ENCODE results near the gene CKB. TPM values are rescaled to one million over a fixed set of nuclear protein-coding genes. Genes with fewer than 3 reads are reported as not detected.

Gene CKB
- total and polyA plus RNA-seq, 9 of the 15 experiments (the other 6 are each of a cell fraction or from before 2014, with no cell fraction given) = 23.9 to 692 (median 132) TPM

GRCh38 chr14:103533999-103534575 is 11.5 kb upstream of the CKB start:
- no peak for ATAC-seq
- CTCF ChIA-PET (ENCODE audit: low intra/inter-chr PET ratio) = no interaction called here
- FAIRE-seq = no peak

More at GRCh38 chr14:103533999-103534575, 11.5 kb upstream of the CKB start:
- no peaks in the 10 kb centered on the region for H3K27me3 ChIP-seq (ENCODE audit: control insufficient read depth in 2 of 2, insufficient read depth in 2 of 2, low read length in 2 of 2)
- POLR2A ChIA-PET = interaction anchor here (0.7 to 1.9 kb wide), 3 partner anchors 11 to 416 kb away, joined by 3 to 4 read pairs (median 3); partner anchors contain the start of gene CKB
- peaks cover 23% of the 10 kb centered on the region for H3K79me2 ChIP-seq (ENCODE audit: control insufficient read depth, insufficient read depth, low read length)
- H3K27ac ChIP-seq (ENCODE audit: extremely low read depth, low read depth, low read length) = no peak overlapping the region
- H2AFZ ChIP-seq (ENCODE audit: low read depth, low read length) = no peak overlapping the region
- 87% methylated on average over 8 of the region's 25 CpGs for WGBS (ENCODE audit: insufficient coverage, low coverage, missing lambda C conversion rate)
- peaks cover 6% of the 10 kb centered on the region for H3K9me1 ChIP-seq (ENCODE audit: control insufficient read depth, insufficient read depth, low read length)
- H3K9ac ChIP-seq (ENCODE audit: insufficient read depth in 1 of 2, low read depth in 2 of 2, low read length in 2 of 2) = no peak overlapping the region
- intact Hi-C loops (cut with micrococcal nuclease) (no loop called here), in situ Hi-C loops (cut with MboI) (loop anchor here (10.0 kb wide), 1 partner anchor 449 kb away; the partner anchor contains the start of gene LBHD2)
- BruUV-seq (replicated peaks) = no TSS peak
- H3K4me2 ChIP-seq (ENCODE audit: insufficient read depth, low read length) = no peak overlapping the region
- H3K4me1 ChIP-seq (replicated peaks in 1 of 2; ENCODE audit: control insufficient read depth in 2 of 2, insufficient read depth in 2 of 2, low read length in 2 of 2) = peaks cover 5 to 84% of the 10 kb centered on the region in 2 experiments; a peak in 4 of 5 replicates
- DNase-seq (ENCODE audit: extremely low read depth in 1 of 4, low spot score in 3 of 4) = no peak
- H4K20me1 ChIP-seq (replicated peaks; ENCODE audit: control insufficient read depth, insufficient read depth, low read length) = no peaks in the 10 kb centered on the region; the same call in 1 of the 2 replicates
- H3K36me3 ChIP-seq (ENCODE audit: control insufficient read depth, insufficient read depth, low read length) = peaks cover 51% of the 10 kb centered on the region; the same call in 2 of the 3 replicates
- no peak overlapping the region for H3K4me3 ChIP-seq
- no peaks in the 10 kb centered on the region for H3K9me3 ChIP-seq (replicated peaks; ENCODE audit: control insufficient read depth, insufficient read depth, low read depth, low read length)
- peak; percentile 16; the same call in 1 of the 2 replicates for TF ChIP-seq RBFOX2 (IDR thresholded peaks at IDR 0.05; ENCODE audit: low read depth, low read length)
- no peak for TF ChIP-seq FOXP4 (CRISPR knock-in tag; IDR thresholded peaks at IDR 0.05; ENCODE audit: borderline replicate concordance)
